GM19099 (cell line): Measurements from ENCODE around the gene REN.

Experiments used
- POLR2A ChIP-seq: IDR thresholded peaks from 3 replicates; pipeline ENCODE4 v1.6.1; 2011; ENCODE audit warnings: low read depth; ENCODE audit not compliant: insufficient read length; ENCODE audit errors: extremely low read depth

Gene REN

GRCh38 chr1:204196068-204196795 is 30.1 kb upstream of the REN start, which contains the start of gene KISS1:
Gene KISS1 (minus strand): TSS chr1:204196491. CDS start chr1:204192876, 3,615 bp downstream.
- TF ChIP-seq POLR2A = no peak

GRCh38 chr1:204194771-204195170 is 28.6 kb upstream of the REN start:
- TF ChIP-seq POLR2A = no peak

- no peak for TF ChIP-seq POLR2A
Measured at GRCh38 chr1:204194080-204194479, 27.9 kb upstream of the REN start.

- no peak for TF ChIP-seq POLR2A
Measured at GRCh38 chr1:204192589-204193352, 26.6 kb upstream of the REN start.

GRCh38 chr1:204192046-204192445 is 25.9 kb upstream of the REN start:
- no peak for TF ChIP-seq POLR2A

GRCh38 chr1:204191456-204191855 is 25.3 kb upstream of the REN start:
- no peak for TF ChIP-seq POLR2A

- TF ChIP-seq POLR2A = no peak
Measured at GRCh38 chr1:204190212-204191211, 24.4 kb upstream of the REN start.

- TF ChIP-seq POLR2A = no peak
Measured at GRCh38 chr1:204188959-204189639, 23.0 kb upstream of the REN start.

- no peak for TF ChIP-seq POLR2A
Measured at GRCh38 chr1:204186597-204186996, 20.5 kb upstream of the REN start.

GRCh38 chr1:204181116-204181515 is 15.0 kb upstream of the REN start:
- no peak for TF ChIP-seq POLR2A

GRCh38 chr1:204180133-204180532 is 14.0 kb upstream of the REN start:
- TF ChIP-seq POLR2A = no peak

- no peak for TF ChIP-seq POLR2A
Measured at GRCh38 chr1:204178487-204179281, 12.5 kb upstream of the REN start.

GRCh38 chr1:204177133-204177532 is 11.0 kb upstream of the REN start:
- no peak for TF ChIP-seq POLR2A

GRCh38 chr1:204176049-204176448 is 9.9 kb upstream of the REN start:
- no peak for TF ChIP-seq POLR2A
